Motor neuron (in vitro differentiated cells): ENCODE measurements around the gene TNIK. TPM values are rescaled to one million over a fixed set of nuclear protein-coding genes. Genes with fewer than 3 reads are reported as not detected.
"Not testable (repeated sequence)": the region's sequence is repeated elsewhere in the genome, so short reads cannot be mapped to it uniquely, and the experiment has no call there.

Experiments
- ATAC-seq, 8 experiments: fragments of 200-7000 bp; cut with Tn5 transposase; replicated peaks in 6 of 8; 2 replicates each; pipeline ENCODE4 v1.8.0; 2021; ENCODE audit warnings: mild to moderate bottlenecking in 8 of 8, moderate library complexity in 8 of 8
- H3K27ac ChIP-seq, 2 donors: fragments of 250-450 bp; sonication (Bioruptor Pico); 2 replicates each; pipeline ENCODE4 v1.9.0; 2021; ENCODE audit warnings: antibody characterized with exemption in 2 of 2, mild to moderate bottlenecking in 2 of 2, moderate library complexity in 1 of 2
- H3K4me1 ChIP-seq, 2 donors: fragments of 250-450 bp; sonication (Bioruptor Pico); replicated peaks in 1 of 2; 2 replicates each; pipeline ENCODE4 v1.6.1; 2021; ENCODE audit warnings: antibody characterized with exemption in 2 of 2, mild to moderate bottlenecking in 2 of 2, moderate library complexity in 1 of 2
- H3K4me3 ChIP-seq, 5 donors: fragments of 250-450 bp; sonication (Bioruptor Pico); 2 replicates each; pipeline ENCODE4 v1.9.0; 2021; ENCODE audit warnings: antibody characterized with exemption in 5 of 5, mild to moderate bottlenecking in 5 of 5, moderate library complexity in 4 of 5
- WGBS, 10 experiments: fragments of 450-650 bp; shearing (Covaris generic); methylation state at CpG; one replicate each; pipeline ENCODE4 v1.0.0; 2022; 5-methylcytosine and 5-hydroxymethylcytosine counted together
- in situ Hi-C, 9 experiments: fragments of 400-800 bp; cut with MboI; loops; one replicate each; pipeline ENCODE4 v1.15.0; 2021; ENCODE audit warnings: low sequenced_read_pairs in 9 of 9, low pct_unique_long_range_greater_than_20kb in 2 of 9; ENCODE audit not compliant: unreplicated experiment in 9 of 9
- total RNA-seq, 8 experiments: library from RNA; unstranded; fragments of 300-600 nt; gene quantifications; 2 replicates each; pipeline versions ENCODE4 v1.2.3 to v1.2.4, GENCODE V29; 2022

Gene TNIK
- total RNA-seq, 8 experiments from 2014 or later: 0.87 to 76.5 (median 23.3) TPM

- Histone ChIP-seq H3K4me1 (peaks cover 23 to 30% of the 10 kb centered on the region in 2 donors), H3K4me3 (no peak overlapping the region), H3K27ac (no peak overlapping the region)
- in situ Hi-C loops: no loop called here
- 67 to 100% (median 80%) methylated on average over 1 to 5 of the region's 5 CpGs; no CpG with 5 or more reads in 4 of the 10 experiments for WGBS, 10 experiments
- peak in 2 of 8 experiments; percentile 33 to 49 for ATAC-seq
These were observed 7.9 kb downstream of the TNIK start for GRCh38 chr3:171452328-171452727.

- 50 to 100% (median 92%) methylated on average over 1 to 5 of the region's 5 CpGs for WGBS, 10 experiments
- in situ Hi-C loops: no loop called here
These were observed 8.3 kb downstream of the TNIK start for GRCh38 chr3:171451915-171452314.

GRCh38 chr3:171447579-171447891 lies 12.7 kb downstream of the TNIK start:
- 0 to 60% (median 20%) methylated on average over 1 of the region's 1 CpG; no CpG with 5 or more reads in 5 of the 10 experiments for WGBS, 10 experiments
- in situ Hi-C loops, ATAC-seq, H3K27ac ChIP-seq, H3K4me3 ChIP-seq: not testable (repeated sequence)
- peaks cover 6 to 21% of the 10 kb centered on the region in 2 donors for H3K4me1 ChIP-seq

More at GRCh38 chr3:171451915-171452314, 8.3 kb downstream of the TNIK start:
- H3K4me1 ChIP-seq: peaks cover 19 to 28% of the 10 kb centered on the region in 2 donors
- ATAC-seq: no peak
- no peak overlapping the region for H3K27ac ChIP-seq
- no peak overlapping the region for H3K4me3 ChIP-seq

DNA sequence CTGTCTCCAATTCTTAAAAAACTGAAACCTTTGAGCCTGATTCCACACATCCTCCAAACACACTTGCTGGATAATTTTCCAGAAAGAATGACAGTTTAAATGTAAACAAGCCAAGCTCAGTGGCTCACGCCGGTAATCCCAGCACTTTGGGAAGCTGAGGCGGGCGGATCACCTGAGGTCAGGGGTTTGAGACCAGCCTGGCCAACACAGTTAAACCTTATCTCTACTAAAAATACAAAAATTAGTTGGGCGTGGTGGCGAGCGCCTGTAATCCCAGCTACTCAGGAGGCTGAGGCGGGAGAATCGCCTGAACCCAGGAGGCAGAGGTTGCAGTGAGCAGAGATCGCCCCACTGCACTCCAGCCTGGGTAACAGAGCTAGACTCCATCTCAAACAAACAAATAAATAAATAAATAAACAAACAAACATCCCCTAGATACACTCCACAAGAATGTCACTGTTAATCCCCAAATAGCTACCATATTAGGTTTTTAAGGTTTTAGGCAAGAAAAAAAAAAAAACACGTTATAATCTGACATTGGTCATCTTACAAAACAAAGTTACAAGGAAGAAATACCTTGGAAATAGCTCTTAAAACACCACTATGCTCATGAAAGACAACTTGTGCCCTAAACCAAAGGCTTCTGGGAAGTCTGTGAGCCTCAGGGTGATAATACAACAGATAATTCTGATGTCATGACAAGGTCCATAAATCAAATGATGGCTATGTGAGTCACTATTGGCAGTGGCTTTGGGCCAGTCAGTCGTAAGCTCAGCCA lies 13.2 kb downstream of the TNIK start:
- 35 to 100% (median 76%) methylated on average over 1 to 11 of the region's 12 CpGs; no CpG with 5 or more reads in 2 of the 10 experiments for WGBS, 10 experiments
- ATAC-seq: peak in 7 of 8 experiments; percentile 31 to 99 (median 96)
- in situ Hi-C loops: no loop called here
- H3K27ac ChIP-seq: no peak overlapping the region
- H3K4me3 ChIP-seq: no peak overlapping the region
- peaks cover 2 to 17% of the 10 kb centered on the region in 2 donors for H3K4me1 ChIP-seq

DNA sequence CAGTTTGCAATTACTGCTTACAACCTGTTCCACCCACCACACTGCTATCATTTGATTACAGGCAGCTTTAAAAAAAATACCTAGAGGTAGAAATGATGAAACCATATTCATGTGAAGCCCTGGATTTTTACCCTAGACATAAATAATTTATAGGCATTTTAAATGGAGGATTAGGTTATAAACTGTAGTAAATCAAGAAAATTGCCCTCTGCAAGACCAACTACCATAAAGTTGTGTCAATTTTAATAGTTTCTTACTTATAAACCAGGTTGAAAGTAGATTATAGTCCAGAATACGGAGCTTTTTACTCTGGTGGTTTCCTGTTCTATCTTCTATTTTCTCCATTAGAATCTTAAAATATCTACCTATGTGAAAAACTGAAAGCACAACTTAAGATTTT lies 13.9 kb downstream of the TNIK start:
- WGBS, 10 experiments: 56 to 100% (median 94%) methylated on average over 1 of the region's 1 CpG; no CpG with 5 or more reads in 2 of the 10 experiments
- H3K4me1 ChIP-seq: peaks cover 0 to 18% of the 10 kb centered on the region in 2 donors
- in situ Hi-C loops: no loop called here
- no peak overlapping the region for H3K27ac ChIP-seq
- H3K4me3 ChIP-seq: no peak overlapping the region
- peak in 1 of 8 experiments; percentile 42 for ATAC-seq

DNA sequence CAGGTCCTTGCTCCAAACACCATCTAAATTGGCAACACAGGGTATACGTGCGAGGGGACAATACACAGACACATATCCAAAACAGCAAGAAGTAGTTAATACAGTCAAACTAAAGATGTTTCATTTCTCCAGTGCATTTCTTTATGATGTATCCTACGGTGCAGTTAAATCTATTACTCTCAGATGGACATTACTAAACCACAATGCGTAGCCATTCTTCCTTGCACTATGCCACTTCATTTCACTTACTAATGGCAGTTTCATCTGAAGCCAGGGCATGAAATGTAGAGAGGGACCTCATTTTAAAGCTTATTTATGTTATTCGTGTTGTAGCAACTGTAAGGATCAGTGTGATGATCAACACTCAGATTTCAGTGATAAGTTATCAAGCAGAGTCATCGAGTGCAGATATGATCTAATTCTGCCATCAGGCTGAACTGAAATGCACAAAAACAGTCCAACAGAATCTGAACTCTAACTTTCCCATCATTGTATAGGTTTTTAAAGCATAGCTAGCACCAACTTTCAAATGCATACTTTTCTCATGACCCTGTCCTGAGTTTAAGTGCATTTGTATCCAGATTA lies 14.5 kb downstream of the TNIK start:
- Histone ChIP-seq H3K4me3 (no peak overlapping the region), H3K27ac (no peak overlapping the region), H3K4me1 (peaks cover 0 to 18% of the 10 kb centered on the region in 2 donors)
- WGBS, 10 experiments: 47 to 100% (median 84%) methylated on average over 3 to 6 of the region's 6 CpGs; no CpG with 5 or more reads in 2 of the 10 experiments
- ATAC-seq: peak in 3 of 8 experiments; percentile 11 to 43 (median 35)
- in situ Hi-C loops: no loop called here

DNA sequence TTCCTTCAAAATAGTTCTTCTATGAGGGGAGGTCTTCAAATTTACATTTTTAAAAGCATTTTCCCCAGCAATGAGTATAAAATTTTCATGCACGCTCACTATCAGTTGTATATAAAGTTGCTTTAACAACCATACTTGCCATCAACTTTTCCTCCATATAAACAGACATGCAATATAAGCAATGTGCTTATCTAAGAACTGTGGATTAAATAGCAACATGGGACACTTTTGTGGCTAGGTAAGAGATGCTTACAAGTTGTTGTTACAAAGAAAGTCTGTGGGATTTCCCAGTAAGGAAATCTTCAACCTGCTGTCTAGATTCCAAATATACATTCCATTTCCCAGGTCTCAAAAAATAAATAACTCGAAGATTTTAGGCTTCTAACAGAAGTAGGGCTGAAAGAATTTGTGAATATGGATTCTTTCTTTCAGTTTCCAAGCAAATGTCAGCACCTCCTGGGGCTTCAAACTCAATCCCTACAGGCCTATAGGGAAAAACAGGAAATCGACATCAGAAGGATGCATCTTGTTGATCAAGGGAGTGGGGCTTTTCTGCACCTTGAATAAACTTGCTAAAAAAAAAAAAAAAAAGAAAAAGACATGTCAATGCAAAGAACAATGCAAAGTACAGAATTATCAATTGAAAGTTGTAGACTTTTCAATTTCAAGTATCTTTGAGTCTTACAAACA lies 16.1 kb downstream of the TNIK start:
- ATAC-seq: no peak
- Histone ChIP-seq H3K27ac (no peak overlapping the region), H3K4me1 (peaks cover 0 to 18% of the 10 kb centered on the region in 2 donors), H3K4me3 (no peak overlapping the region)
- WGBS, 10 experiments: 0 to 100% (median 56%) methylated on average over 1 to 3 of the region's 3 CpGs
- in situ Hi-C loops: no loop called here

DNA sequence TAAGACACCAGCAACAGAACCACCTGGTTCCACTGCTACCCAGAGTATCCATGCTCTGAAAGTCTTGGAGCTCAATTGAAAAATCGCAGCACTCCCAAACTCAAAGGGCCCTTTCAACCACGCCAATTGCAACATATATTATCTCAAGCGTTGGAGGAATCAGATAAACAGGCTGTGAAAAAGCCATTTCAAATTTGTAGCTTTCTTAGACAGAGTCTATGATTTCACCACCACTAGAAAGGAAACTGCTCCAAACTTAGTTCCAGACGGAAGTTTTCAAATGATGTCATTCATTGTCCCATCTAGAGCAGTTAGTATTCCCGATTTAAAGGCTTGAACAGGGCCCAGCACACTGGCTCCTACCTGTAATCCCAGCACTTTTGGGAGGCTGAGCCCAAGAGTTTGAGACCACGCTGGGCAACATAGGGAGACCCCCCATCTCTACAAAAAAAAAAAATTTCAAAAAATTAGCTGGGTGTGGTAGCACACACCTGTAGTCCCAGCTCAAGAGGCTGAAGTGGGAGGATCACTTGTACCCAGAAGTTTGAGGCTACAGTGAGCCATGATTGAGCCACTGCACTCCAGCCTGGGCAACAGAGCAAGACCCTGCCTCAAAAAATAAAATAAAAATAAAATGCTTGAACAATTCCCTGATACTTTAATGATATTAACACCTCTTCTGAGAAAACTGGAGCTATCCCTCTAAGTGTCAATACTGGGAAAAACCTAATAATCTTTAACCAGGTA lies 16.8 kb downstream of the TNIK start:
- in situ Hi-C loops: no loop called here

DNA sequence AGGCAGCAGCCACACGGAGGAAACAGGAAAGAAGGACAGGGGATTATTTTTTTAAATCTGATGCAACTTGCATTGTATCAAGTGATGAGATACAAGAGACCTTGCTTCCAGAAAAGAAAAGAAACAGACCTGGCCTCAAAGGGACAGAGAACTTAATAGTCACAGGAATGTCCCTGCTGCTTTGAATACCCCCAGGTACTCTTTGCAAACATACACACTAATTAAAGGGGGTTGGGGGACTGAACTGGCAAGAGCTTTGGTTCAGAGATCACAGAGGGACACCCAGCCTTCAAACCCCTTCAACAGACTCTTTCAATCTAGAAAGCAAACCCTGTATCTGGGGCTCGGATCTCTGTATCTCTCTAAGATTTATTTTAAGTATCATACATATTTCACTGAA lies 18.0 kb downstream of the TNIK start:
- no peak overlapping the region for H3K4me3 ChIP-seq
- no peak overlapping the region for H3K27ac ChIP-seq
- ATAC-seq: no peak
- in situ Hi-C loops: no loop called here
- WGBS, 10 experiments: 38 to 100% (median 64%) methylated on average over 1 to 2 of the region's 2 CpGs; no CpG with 5 or more reads in 1 of the 10 experiments
- peaks cover 6 to 26% of the 10 kb centered on the region in 2 donors for H3K4me1 ChIP-seq

More for the DNA sequence above, 16.8 kb downstream of the TNIK start:
- Histone ChIP-seq H3K27ac (no peak overlapping the region), H3K4me1 (peaks cover 0 to 18% of the 10 kb centered on the region in 2 donors), H3K4me3 (no peak overlapping the region)
- 6 to 96% (median 80%) methylated on average over 1 to 6 of the region's 6 CpGs for WGBS, 10 experiments
- ATAC-seq: no peak

- ATAC-seq: no peak
- 7 to 100% (median 86%) methylated on average over 1 to 3 of the region's 3 CpGs; no CpG with 5 or more reads in 2 of the 10 experiments for WGBS, 10 experiments
- no peak overlapping the region for H3K4me3 ChIP-seq
- H3K27ac ChIP-seq: no peak overlapping the region
- in situ Hi-C loops: no loop called here
- H3K4me1 ChIP-seq: peaks cover 12 to 31% of the 10 kb centered on the region in 2 donors
These were observed 18.8 kb downstream of the TNIK start for GRCh38 chr3:171441381-171441780.

DNA sequence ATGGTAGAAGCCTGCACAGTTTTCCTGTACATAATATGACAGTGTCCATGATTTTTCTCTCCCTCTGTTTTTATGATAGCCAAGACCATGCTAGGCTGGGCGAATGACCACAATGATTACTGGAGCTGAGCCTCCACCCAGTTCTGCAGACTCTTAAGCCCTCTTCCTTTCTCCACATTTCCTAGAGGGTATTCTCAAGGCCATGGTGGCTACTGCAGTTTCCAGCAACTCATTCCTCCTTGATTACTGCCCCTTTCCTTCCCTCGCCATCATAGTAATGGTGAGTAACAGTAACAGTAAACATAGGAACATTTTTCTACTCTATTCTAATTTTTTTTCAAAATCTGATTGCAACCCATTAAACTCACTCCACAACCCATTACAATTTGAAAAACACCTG lies 20.2 kb downstream of the TNIK start:
- no peak overlapping the region for H3K4me3 ChIP-seq
- no peak overlapping the region for H3K27ac ChIP-seq
- ATAC-seq: no peak
- WGBS, 10 experiments: 71 to 100% (median 85%) methylated on average over 1 to 2 of the region's 2 CpGs
- H3K4me1 ChIP-seq: peaks cover 17 to 34% of the 10 kb centered on the region in 2 donors
- in situ Hi-C loops: no loop called here

DNA sequence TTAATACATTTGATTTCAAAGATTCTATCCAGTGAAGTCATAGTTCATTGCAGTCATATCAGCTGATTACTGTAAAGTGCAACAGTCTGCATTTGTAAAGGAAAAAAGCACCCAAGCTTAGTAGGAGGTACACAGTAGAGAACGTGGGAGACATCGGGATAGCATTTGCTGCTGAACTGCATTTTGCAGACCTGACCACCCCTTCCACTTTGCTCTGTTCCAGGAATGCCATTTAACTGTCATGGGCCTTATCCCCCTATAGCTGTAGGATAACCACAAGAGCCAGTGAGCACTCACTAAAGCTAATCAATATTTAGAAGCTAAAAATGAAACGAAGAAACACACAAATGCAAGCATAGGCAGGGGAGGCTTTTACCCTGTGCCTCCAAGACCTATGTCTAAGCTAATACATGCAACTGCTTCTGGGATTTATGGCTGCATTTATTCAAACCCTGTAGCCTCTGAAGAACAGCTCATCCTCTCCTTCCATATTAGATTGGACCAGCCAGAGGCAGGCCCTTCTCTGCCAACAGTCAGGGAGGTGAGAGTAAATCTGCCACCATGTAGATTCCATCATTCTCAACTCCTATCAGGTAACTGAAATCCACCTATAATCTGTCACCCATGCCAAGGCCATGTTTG lies 23.0 kb downstream of the TNIK start:
- H3K4me1 ChIP-seq: peaks cover 17 to 34% of the 10 kb centered on the region in 2 donors
- 16 to 72% (median 53%) methylated on average over 1 to 3 of the region's 3 CpGs; no CpG with 5 or more reads in 4 of the 10 experiments for WGBS, 10 experiments
- H3K27ac ChIP-seq: peak overlapping the region; percentile 26 to 67
- peak; percentile 72 to 99 (median 98) for ATAC-seq
- in situ Hi-C loops: no loop called here
- H3K4me3 ChIP-seq: no peak overlapping the region
